A549 (cell line): Measurements from ENCODE around the gene CAV2.

Experiments
- HDAC2 ChIP-seq: fragments of 200-600 bp; sonication (generic); IDR thresholded peaks from 2 replicates; pipeline ENCODE4 v1.6.1; 2016
- NR3C1 ChIP-seq: fragments of >200 bp; sonication (Bioruptor Twin); formaldehyde crosslinking; IDR thresholded peaks from 3 replicates; pipeline ENCODE4 v1.6.1; 2017
- POLR2A ChIP-seq: IDR thresholded peaks from 2 replicates; pipeline ENCODE4 v1.6.1; 2012; ENCODE audit warnings: mild to moderate bottlenecking, low read length
- POLR2AphosphoS2 ChIP-seq: conservative IDR thresholded peaks from 2 replicates; pipeline ENCODE4 v1.6.1; 2012; ENCODE audit warnings: low read length, improper control_type of control experiment, inconsistent platforms
- SMC3 ChIP-seq: fragments of >200 bp; sonication (Bioruptor Twin); formaldehyde crosslinking; IDR thresholded peaks from 3 replicates; pipeline ENCODE4 v1.6.1; 2018; ENCODE audit warnings: inconsistent platforms
- TF ChIP-seq, protein P1 (sequence below): fragments of >200 bp; sonication (Bioruptor Twin); formaldehyde crosslinking; IDR thresholded peaks from 3 replicates; pipeline ENCODE4 v1.5.1; 2016
- TF ChIP-seq, protein P2 (sequence below): fragments of 150-350 bp; IDR thresholded peaks from 2 replicates; pipeline ENCODE4 v1.6.1; 2014; ENCODE audit warnings: low read depth, mild to moderate bottlenecking, low read length

DNA sequence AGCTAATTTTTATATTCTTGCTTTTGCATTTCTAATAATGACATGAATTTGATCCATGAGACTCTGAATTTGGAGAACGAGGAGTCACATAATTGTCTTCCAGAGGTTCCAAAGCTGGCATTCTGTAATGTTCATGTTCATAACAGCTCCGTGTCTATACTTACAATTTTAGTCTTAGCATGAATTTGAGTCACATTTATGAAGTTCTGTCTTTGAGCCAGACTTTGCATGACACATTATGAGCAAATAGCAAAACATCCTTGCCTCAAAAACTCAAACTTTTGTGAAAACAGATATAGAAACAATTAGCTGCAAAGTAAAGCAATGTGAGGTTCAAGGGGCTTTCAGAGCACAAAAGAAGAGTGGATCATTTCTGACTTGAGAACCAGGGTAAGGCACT, 44.5 kb upstream of the CAV2 start:
- TF ChIP-seq, protein P1, sequence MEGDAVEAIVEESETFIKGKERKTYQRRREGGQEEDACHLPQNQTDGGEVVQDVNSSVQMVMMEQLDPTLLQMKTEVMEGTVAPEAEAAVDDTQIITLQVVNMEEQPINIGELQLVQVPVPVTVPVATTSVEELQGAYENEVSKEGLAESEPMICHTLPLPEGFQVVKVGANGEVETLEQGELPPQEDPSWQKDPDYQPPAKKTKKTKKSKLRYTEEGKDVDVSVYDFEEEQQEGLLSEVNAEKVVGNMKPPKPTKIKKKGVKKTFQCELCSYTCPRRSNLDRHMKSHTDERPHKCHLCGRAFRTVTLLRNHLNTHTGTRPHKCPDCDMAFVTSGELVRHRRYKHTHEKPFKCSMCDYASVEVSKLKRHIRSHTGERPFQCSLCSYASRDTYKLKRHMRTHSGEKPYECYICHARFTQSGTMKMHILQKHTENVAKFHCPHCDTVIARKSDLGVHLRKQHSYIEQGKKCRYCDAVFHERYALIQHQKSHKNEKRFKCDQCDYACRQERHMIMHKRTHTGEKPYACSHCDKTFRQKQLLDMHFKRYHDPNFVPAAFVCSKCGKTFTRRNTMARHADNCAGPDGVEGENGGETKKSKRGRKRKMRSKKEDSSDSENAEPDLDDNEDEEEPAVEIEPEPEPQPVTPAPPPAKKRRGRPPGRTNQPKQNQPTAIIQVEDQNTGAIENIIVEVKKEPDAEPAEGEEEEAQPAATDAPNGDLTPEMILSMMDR = no peak
- no peak for TF ChIP-seq POLR2A
- TF ChIP-seq POLR2AphosphoS2 = no peak
- no peak for TF ChIP-seq NR3C1
- no peak for TF ChIP-seq SMC3
- no peak for TF ChIP-seq HDAC2
- TF ChIP-seq, protein P2, sequence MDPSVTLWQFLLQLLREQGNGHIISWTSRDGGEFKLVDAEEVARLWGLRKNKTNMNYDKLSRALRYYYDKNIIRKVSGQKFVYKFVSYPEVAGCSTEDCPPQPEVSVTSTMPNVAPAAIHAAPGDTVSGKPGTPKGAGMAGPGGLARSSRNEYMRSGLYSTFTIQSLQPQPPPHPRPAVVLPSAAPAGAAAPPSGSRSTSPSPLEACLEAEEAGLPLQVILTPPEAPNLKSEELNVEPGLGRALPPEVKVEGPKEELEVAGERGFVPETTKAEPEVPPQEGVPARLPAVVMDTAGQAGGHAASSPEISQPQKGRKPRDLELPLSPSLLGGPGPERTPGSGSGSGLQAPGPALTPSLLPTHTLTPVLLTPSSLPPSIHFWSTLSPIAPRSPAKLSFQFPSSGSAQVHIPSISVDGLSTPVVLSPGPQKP = no peak
